DND-41 (cell line): Measurements from ENCODE around the gene DCUN1D2.

ENCODE experiments used
- EZH2 ChIP-seq: IDR thresholded peaks from 3 replicates; pipeline ENCODE4 v1.6.1; 2012; ENCODE audit warnings: borderline replicate concordance, low read depth, mild to moderate bottlenecking, moderate library complexity, low read length, inconsistent platforms; ENCODE audit not compliant: severe bottlenecking
- TF ChIP-seq, protein P1 (sequence below): IDR thresholded peaks from 2 replicates; pipeline ENCODE4 v1.5.1; 2012; ENCODE audit warnings: borderline replicate concordance, low read length, moderate library complexity, mild to moderate bottlenecking; ENCODE audit not compliant: poor library complexity, severe bottlenecking; ENCODE audit errors: extremely low read depth

DNA sequence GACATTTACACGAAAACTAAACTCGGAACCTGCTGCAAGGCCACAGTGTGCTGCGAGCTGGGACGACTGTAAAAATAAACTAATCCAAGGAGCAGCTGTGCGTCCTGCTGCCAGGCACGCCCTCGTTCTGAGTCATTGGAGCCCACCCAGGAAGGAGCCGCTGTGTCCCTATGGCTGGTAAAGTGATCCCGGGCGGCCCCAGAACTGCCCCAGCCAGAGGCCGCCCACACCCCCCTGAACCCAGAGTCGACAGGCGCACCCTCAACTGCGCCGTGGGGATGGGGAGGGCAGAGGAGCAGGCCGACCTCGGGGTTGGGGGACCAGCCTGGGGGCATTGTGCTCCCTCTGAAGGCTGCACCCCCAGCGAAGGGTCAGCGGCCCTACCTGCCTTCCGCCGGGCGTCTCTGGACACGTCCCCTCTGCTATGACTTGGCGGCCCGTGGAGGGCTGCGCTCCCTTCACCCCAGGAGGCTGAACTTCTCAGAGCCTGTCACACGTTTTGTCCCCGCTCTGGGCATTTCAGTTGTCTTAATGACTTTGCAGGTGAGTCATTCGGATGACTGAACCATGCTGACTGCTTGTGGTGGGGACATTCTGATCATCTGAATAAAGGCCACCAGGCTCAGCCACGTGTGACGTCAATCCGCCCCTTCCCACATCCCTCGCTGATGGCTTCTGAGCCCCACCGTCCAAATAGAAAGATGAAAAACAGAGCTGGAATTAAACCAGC lies 79.9 kb downstream of the DCUN1D2 start:
- TF ChIP-seq, protein P1, sequence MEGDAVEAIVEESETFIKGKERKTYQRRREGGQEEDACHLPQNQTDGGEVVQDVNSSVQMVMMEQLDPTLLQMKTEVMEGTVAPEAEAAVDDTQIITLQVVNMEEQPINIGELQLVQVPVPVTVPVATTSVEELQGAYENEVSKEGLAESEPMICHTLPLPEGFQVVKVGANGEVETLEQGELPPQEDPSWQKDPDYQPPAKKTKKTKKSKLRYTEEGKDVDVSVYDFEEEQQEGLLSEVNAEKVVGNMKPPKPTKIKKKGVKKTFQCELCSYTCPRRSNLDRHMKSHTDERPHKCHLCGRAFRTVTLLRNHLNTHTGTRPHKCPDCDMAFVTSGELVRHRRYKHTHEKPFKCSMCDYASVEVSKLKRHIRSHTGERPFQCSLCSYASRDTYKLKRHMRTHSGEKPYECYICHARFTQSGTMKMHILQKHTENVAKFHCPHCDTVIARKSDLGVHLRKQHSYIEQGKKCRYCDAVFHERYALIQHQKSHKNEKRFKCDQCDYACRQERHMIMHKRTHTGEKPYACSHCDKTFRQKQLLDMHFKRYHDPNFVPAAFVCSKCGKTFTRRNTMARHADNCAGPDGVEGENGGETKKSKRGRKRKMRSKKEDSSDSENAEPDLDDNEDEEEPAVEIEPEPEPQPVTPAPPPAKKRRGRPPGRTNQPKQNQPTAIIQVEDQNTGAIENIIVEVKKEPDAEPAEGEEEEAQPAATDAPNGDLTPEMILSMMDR, result no peak
- no peak for TF ChIP-seq EZH2
